Globus pallidus (tissue), 1 donor: Measurements from ENCODE around the gene GLDN.

Source experiments
- DNase-seq: peaks from one replicate; pipeline ENCODE4 v3.0.0-alpha.2; 2015; ENCODE audit warnings: low spot score

GLDN gene

DNA sequence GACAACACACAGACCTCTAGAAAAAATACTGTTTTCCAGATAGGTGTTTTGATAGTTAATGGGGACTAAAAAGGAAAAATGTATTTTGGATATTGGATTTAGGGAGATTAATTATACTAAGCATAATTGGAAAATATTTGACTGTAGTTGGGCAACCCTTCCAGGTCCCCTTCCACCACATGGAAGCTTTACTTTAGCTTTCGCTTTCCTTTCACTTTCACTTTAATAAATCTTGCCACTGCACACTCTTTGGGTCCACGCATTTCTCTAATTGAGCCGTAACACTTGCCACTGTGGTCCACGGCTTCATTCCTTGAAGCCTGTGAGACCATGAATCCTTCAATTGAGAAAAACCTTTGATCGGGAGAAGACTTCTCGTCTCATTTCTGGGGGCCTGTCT lies 15.5 kb downstream of the GLDN start:
- DNase-seq: no peak

- no peak for DNase-seq
Measured at GRCh38 chr15:51359981-51360380, 18.5 kb downstream of the GLDN start.

DNA sequence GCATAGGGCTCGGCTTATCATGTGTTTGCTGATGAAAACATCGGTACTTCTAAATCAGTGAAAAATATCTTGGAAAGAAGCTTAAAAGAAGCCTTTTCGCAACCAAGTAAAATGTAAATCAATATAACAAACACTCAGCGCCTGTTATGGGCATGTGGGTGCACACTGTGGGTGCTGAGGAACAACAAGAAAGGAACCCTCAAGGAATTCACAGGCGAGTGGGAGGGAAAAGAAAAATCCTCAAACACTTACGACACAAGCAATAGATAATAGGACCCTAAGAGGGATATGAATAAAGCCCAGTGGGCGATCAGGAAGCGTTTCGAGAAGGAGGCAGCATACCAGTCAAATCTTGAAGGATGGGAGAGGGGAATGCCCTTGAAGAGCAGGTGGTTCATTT lies 21.9 kb downstream of the GLDN start:
- DNase-seq: no peak

- no peak for DNase-seq
Measured at GRCh38 chr15:51365417-51365816, 24.0 kb downstream of the GLDN start.

- no peak for DNase-seq
Measured at GRCh38 chr15:51366071-51366470, 24.6 kb downstream of the GLDN start.

DNA sequence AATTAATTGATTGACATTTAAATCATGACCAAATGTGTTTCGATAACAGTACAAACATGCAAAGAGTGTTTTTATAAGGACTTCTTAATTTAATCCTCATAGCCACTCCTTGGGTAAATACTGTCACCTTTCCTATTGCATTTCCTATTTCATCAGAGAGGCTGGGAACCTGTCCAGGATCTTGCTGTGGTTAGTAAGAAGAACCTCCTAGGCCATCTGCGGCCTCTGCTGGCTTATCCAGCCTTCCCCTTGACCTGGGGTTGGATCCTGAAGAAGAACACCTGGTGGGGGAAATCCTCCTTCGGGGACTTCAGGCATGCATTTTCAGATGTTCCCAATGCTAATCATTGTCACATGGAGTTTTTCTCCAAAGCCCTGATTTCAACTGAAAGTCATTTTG lies 25.5 kb downstream of the GLDN start:
- DNase-seq: no peak

- DNase-seq: no peak
Measured at GRCh38 chr15:51367322-51367976, 26.0 kb downstream of the GLDN start.

- DNase-seq: no peak
Measured at GRCh38 chr15:51368307-51368706, 26.9 kb downstream of the GLDN start.

- DNase-seq: no peak
Measured at GRCh38 chr15:51368751-51369450, 27.4 kb downstream of the GLDN start.

DNA sequence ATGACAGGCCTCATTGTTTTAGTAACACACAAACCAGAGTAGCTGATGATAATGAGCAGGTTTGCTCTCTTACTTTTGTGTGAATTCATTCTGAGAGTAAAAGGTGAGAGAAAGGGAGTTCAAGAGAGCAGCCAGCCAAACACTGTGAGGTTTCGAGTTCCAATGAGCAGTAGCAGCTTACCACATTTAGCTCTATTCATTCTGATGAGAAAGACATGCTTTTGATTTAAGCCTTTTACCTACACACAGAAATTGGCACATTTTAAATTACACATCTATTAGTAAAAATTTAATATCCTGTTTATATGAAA lies 28.0 kb downstream of the GLDN start:
- no peak for DNase-seq

- DNase-seq: no peak
Measured at GRCh38 chr15:51371266-51371665, 29.8 kb downstream of the GLDN start.

GRCh38 chr15:51374131-51374530 lies 32.7 kb downstream of the GLDN start:
- DNase-seq: peak; percentile 74

- no peak for DNase-seq
Measured at GRCh38 chr15:51375966-51376640, 34.6 kb downstream of the GLDN start.

DNA sequence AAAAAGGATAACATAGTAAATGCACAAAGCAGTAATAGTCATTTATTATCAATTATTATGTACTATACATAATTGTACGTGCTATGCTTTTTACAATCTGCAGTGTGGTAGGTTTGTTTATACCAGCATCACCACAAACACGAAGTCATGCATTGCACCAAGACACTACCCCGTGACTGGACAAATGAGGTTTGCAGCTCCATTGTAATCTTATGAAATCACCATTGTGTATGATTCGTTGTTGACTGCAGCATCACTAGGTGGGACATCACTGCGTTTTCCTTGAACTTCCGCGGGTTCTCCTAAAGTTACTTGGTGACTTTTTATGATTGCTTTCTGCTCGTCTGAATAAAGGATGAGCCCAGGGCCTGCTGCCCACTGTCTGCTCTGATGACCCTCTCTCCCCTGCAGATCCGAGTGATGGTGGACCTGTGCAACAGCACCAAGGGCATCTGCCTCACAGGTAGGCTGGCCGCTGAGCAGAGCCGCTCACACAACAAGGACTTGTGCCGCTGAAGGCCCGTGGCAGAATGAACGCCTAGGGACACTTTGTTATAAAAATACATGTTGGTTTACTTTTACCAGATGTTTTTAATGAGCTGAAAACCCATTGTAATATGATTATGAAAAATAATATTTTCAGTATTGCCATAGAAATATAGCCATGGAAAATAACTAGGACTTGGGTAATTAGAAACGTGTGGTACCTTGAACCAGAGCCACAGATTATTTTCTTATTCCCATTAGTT lies 35.8 kb downstream of the GLDN start:
- DNase-seq: peak; percentile 87

GRCh38 chr15:51378406-51378805 lies 37.0 kb downstream of the GLDN start:
- DNase-seq: no peak

GRCh38 chr15:51379390-51379789 lies 37.9 kb downstream of the GLDN start:
- peak; percentile 53 for DNase-seq

DNA sequence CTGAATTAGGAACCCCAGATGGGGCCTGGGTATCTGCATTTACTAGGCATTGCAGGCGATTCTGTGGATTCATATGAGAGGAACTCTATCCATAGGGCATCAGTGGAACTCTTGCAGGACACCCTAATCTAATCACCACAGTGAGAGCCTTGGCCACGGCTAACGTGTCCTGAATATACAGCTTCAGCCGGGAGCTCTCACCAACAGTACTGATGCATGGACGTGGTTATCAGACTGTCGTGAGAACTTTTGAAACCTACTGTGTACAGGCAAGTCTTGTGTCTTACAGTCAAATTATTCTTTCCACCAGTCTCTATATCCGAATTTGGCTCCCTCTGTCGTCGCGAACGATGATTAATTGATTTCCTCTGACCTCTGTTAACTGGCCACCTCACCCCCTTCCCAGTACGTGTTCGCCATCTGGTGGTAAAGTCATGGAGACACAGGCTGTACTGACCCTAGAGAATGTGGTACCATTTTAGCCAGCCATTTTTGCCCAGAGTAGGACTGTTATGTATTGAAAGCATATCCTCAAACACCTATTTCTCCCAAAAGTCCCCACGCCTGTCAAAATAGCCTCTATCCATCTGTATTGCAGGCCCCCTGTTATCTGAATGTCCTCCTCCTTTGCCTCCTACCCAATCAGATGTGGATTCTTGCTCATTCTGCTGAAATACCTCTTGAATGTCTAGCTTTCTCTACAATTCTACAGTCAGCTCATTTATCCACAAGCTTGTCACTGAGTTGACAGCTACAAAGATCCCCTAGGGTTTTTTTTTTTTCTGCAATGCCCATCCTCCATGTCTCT lies 39.7 kb downstream of the GLDN start:
- peak; percentile 92 for DNase-seq

DNA sequence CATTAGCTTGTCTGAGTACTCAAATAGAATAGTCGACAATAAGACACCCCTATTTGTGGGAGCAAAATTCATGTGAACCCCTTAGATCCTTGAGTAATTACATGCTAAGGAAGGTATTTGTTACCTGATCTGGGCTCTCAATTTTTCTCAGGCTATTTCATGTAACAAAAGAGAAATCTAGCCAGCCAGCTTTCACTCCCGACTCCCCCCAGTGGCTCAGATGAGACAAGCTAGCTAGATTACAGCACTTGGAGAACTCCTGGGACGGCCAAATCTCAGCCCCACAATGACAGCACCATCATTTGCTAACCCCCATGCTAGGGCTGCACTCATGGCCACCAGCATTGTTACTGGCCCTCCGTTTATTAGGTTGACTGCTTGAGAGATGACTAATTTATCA lies 41.3 kb downstream of the GLDN start:
- DNase-seq: no peak

DNA sequence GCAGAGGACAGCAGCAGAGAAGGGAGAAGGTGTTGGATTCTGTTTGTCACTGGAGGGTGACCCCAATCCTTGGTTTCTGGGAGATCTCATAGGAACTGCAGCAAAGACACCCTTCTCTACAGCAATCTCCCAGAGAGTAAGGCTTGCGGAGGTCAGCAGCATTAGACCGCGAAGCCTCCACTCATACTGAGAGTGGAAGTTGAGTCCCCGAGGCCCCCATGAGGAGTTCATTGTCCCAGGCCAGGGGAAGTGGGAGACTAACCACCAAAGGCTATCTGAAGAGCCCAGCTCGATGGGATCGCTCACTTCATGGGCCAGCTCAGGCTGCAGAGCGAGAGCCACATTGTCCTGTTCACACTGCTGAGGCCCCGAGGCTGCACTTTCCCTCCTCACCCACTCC lies 44.6 kb downstream of the GLDN start:
- no peak for DNase-seq

DNA sequence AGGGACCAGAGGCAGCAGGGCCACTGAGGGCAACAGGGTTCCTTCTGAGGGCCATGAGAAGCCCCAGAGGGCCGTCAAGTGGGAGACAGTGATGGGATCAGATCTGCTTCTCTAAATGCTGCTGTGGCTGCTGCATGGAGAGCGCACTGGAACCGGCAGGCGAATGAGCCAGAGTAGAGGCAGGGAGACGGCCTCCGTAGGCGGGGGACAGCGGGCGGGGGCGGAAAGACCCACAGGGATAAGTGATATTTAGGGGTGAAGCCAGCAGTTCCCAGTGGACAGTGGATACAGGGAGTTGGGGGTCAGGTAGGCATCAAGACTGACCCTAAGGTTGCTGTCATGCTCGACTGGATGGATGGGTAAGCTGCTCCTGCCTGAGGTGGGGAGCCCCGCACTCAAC lies 45.0 kb downstream of the GLDN start:
- DNase-seq: no peak

DNA sequence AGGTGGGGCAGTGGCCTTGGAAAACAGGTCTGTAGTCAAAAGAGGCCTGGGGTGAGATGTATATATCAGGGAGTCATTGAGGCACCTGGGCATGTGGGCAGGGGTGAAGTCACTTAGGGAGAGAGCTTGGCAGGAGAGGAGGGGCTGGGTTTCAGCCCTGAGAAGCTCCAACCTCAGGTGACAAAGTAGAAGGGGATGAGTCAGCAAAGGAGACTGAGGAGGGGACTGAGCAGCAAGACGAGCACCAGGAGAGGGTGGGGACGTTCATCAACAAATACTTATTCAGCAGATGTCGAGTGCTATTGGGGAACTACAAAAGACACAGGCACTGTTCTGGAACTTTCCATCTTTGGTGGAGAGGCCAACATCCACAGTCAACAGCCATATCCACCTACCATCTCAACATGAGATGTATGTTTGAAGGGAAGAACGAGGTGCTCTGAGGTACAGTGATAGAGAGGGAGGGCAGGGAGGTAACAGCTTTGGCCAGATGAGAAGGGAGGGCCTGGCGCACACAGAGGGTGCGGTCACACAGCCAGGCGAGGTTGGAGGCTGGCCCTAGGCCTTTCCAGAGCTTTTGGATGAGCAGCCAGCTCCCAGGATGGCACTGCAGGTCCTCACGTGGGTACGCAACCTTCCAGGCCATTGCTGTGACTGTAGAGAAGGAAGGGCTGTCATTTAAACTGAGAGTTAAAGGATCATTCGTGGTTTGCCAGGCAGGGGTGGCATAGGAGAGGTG lies 45.7 kb downstream of the GLDN start:
- DNase-seq: no peak
